Activated CD8-positive, alpha-beta T cell treated with anti-CD3 and anti-CD28 coated beads for 36 hours (primary cell): ENCODE measurements around the gene PRPF4. TPM values are rescaled to one million over a fixed set of nuclear protein-coding genes. Genes with fewer than 3 reads are reported as not detected.
A peak's percentile ranks its signal among the peaks of the same experiment; 100 is the strongest.

Experiments
- ATAC-seq: fragments of 200-7000 bp; cut with Tn5 transposase; one replicate; pipeline ENCODE4 v1.10.0; 2021; ENCODE audit warnings: mild to moderate bottlenecking, moderate library complexity
- CTCF ChIA-PET: fragments of 350-600 bp; sonication (Branson Sonifier 250); formaldehyde crosslinking; loops from one replicate; lab custom pipeline; 2021; ENCODE audit warnings: antibody characterized with exemption; lab: Charles Lee
- POLR2A ChIA-PET: fragments of 350-600 bp; sonication (Branson Sonifier 250); formaldehyde crosslinking; loops from one replicate; lab custom pipeline; 2021; ENCODE audit warnings: antibody characterized with exemption; lab: Charles Lee
- DNase-seq: peaks from one replicate; pipeline ENCODE4 v3.0.0-alpha.2; 2020
- H3K27ac Mint-ChIP-seq: one replicate; pipeline ENCODE4 v1.8.0; 2021; ENCODE audit warnings: mild to moderate bottlenecking, mixed read lengths
- H3K27me3 Mint-ChIP-seq: one replicate; pipeline ENCODE4 v1.8.0; 2021; ENCODE audit warnings: mixed read lengths
- H3K36me3 Mint-ChIP-seq: one replicate; pipeline ENCODE4 v1.8.0; 2021; ENCODE audit warnings: low read depth, mixed read lengths
- H3K4me1 Mint-ChIP-seq: one replicate; pipeline ENCODE4 v1.8.0; 2021; ENCODE audit warnings: low read depth, mixed read lengths
- H3K4me3 Mint-ChIP-seq: one replicate; pipeline ENCODE4 v1.8.0; 2021; ENCODE audit warnings: mild to moderate bottlenecking, moderate library complexity, mixed read lengths
- H3K9me3 Mint-ChIP-seq: one replicate; pipeline ENCODE4 v1.8.0; 2021; ENCODE audit warnings: mixed read lengths
- CTCF ChIP-seq: fragments of 200-600 bp; IDR thresholded peaks from one replicate; pipeline ENCODE4 v1.8.0; 2022; ENCODE audit warnings: antibody characterized with exemption, mild to moderate bottlenecking
- intact Hi-C: fragments of 100-400 bp; cut with micrococcal nuclease; formaldehyde crosslinking; loops from one replicate; pipeline ENCODE4 v1.10.0; 2022
- total RNA-seq, 2 experiments: library from RNA; stranded (reverse); gene quantifications; one replicate each; pipeline ENCODE4 v1.2.3, GENCODE V29; 2021

Gene PRPF4
- total RNA-seq, 2 experiments from 2014 or later: 52.9 to 56.5 TPM

GRCh38 chr9:113340011-113340699, 64.7 kb downstream of the PRPF4 start, which contains the start of gene WDR31:
Gene WDR31 (minus strand): TSS chr9:113340275. CDS start chr9:113332022, 8,253 bp downstream.
- intact Hi-C loops: loop anchor here (10.0 kb wide), 1 partner anchor 65 kb away; the partner anchor contains the start of genes CDC26 and PRPF4
- Mint-ChIP-seq H3K4me1 (peaks cover 28% of the 10 kb centered on the region), H3K36me3 (no peaks in the 10 kb centered on the region), H3K27me3 (no peaks in the 10 kb centered on the region), H3K4me3 (peak within 1 kb of the TSS; percentile 75), H3K27ac (no peak within 1 kb of the TSS), H3K9me3 (no peaks in the 10 kb centered on the region)
- ATAC-seq: peak; percentile 97
- no peak for TF ChIP-seq CTCF
- ChIA-PET CTCF (interaction anchor here (0.7 to 2.5 kb wide), 11 partner anchors 9 to 318 kb away, joined by 3 to 14 read pairs (median 4); partner anchors contain the start of genes ALAD, BSPRY, CDC26 and PRPF4), POLR2A (interaction anchor here (0.7 to 2.8 kb wide), 7 partner anchors 9 to 120 kb away, joined by 3 to 12 read pairs (median 4); partner anchors contain the start of genes C9orf43, CDC26, POLE3 and PRPF4)
- DNase-seq: peak; percentile 81

GRCh38 chr9:113341712-113342410, 66.4 kb downstream of the PRPF4 start:
- H3K4me1 Mint-ChIP-seq: peaks cover 34% of the 10 kb centered on the region
- H3K9me3 Mint-ChIP-seq: no peaks in the 10 kb centered on the region
- peak overlapping the region; percentile 0 for H3K4me3 Mint-ChIP-seq
- H3K36me3 Mint-ChIP-seq: no peaks in the 10 kb centered on the region
- ChIA-PET CTCF (interaction anchor here (1.4 kb wide), 1 partner anchor 29 kb away, joined by 3 read pairs; no protein-coding TSS in a partner anchor), POLR2A (interaction anchor here (1.2 to 2.8 kb wide), 2 partner anchors 8 to 62 kb away, joined by 3 to 12 read pairs; no protein-coding TSS in a partner anchor)
- intact Hi-C loops: loop anchor here (10.0 kb wide), 1 partner anchor 67 kb away; the partner anchor contains the start of genes CDC26 and PRPF4
- H3K27ac Mint-ChIP-seq: no peak overlapping the region
- no peaks in the 10 kb centered on the region for H3K27me3 Mint-ChIP-seq
- DNase-seq (peak; percentile 24), ATAC-seq (no peak)
- TF ChIP-seq CTCF: no peak

Other genes starting within 250 kb of the PRPF4 start
- gene ZFP37, start 218.9 kb upstream of the PRPF4 start, total RNA-seq: 1 to 10 TPM; 1.3 to 1.4 TPM
- 1 to 10 TPM; 1.6 to 3.4 TPM for gene SLC31A2, start 124.7 kb upstream of the PRPF4 start, total RNA-seq
- gene FKBP15, start 54.4 kb upstream of the PRPF4 start, total RNA-seq: 10 to 100 TPM; 32.5 to 33.7 TPM
- gene SLC31A1, start 54.1 kb upstream of the PRPF4 start, total RNA-seq: 10 to 100 TPM; 18.3 to 19.2 TPM
- 10 to 100 TPM; 28.0 to 30.4 TPM for gene CDC26, start 86 bp upstream of the PRPF4 start, total RNA-seq
- under 1 TPM in 1 of 2 experiments, not detected in 1; 0.27 TPM for gene RNF183, start 27.7 kb downstream of the PRPF4 start, total RNA-seq
- 1 to 10 TPM; 1.3 to 1.4 TPM for gene WDR31, start 64.6 kb downstream of the PRPF4 start, total RNA-seq
- gene BSPRY, start 73.9 kb downstream of the PRPF4 start, total RNA-seq: 1 to 10 TPM; 8.2 to 9.1 TPM
- 10 to 100 TPM; 11.6 to 13.3 TPM for gene HDHD3, start 101.3 kb downstream of the PRPF4 start, total RNA-seq
- gene ALAD, start 125.6 kb downstream of the PRPF4 start, total RNA-seq: 10 to 100 TPM; 16.2 to 16.3 TPM
- 10 to 100 TPM; 49.0 to 50.9 TPM for gene POLE3, start 135.0 kb downstream of the PRPF4 start, total RNA-seq
- under 1 TPM; 0.74 to 0.83 TPM for gene C9orf43, start 135.1 kb downstream of the PRPF4 start, total RNA-seq
- gene RGS3, start 188.1 kb downstream of the PRPF4 start, total RNA-seq: 10 to 100 TPM; 51.0 to 51.5 TPM